Fibroblast of mammary gland (primary cell): Measurements from ENCODE around the gene LCE3B.

Experiments
- DNase-seq: peaks from one replicate; pipeline ENCODE4 v3.0.0-alpha.2; 2010; ENCODE audit warnings: low read depth
- H3K4me3 ChIP-seq: 2 replicates; pipeline ENCODE4 v1.5.1; 2011; ENCODE audit warnings: low read depth, mild to moderate bottlenecking, low read length, moderate library complexity; ENCODE audit not compliant: control insufficient read depth
- CTCF ChIP-seq: conservative IDR thresholded peaks from 2 replicates; pipeline ENCODE4 v1.5.1; 2011; ENCODE audit warnings: low read depth, low read length, inconsistent platforms; ENCODE audit not compliant: control insufficient read depth, insufficient read depth

The LCE3B gene

GRCh38 chr1:152623203-152623844, 9.7 kb downstream of the LCE3B start:
- peak; percentile 11 for TF ChIP-seq CTCF
- DNase-seq: no peak
- H3K4me3 ChIP-seq: no peak overlapping the region

GRCh38 chr1:152626744-152627143, 13.1 kb downstream of the LCE3B start:
- TF ChIP-seq CTCF: no peak
- no peak for DNase-seq
- no peak overlapping the region for H3K4me3 ChIP-seq

GRCh38 chr1:152630596-152630995, 17.0 kb downstream of the LCE3B start:
- no peak overlapping the region for H3K4me3 ChIP-seq
- no peak for TF ChIP-seq CTCF
- no peak for DNase-seq

DNA sequence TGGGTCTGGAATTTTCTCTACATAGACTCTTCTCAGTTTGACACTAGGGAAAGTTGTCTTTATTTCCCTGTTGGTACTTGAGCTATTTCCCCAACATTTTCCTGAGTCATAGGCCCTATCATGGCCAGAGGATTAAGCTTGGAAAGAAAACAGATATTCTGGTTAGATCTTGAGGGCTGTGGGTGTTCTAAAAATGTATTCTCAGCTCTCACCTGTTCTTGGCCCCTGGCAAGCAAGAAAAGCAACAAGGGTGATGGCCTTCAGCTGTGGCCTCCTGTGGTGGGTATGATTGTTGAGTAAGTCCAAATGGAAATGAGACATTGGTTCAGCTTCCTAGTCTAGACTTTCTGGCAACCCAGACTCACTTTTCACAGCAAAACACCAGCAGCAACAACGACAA, 26.7 kb downstream of the LCE3B start:
- TF ChIP-seq CTCF: no peak
- no peak for DNase-seq
- H3K4me3 ChIP-seq: no peak overlapping the region

DNA sequence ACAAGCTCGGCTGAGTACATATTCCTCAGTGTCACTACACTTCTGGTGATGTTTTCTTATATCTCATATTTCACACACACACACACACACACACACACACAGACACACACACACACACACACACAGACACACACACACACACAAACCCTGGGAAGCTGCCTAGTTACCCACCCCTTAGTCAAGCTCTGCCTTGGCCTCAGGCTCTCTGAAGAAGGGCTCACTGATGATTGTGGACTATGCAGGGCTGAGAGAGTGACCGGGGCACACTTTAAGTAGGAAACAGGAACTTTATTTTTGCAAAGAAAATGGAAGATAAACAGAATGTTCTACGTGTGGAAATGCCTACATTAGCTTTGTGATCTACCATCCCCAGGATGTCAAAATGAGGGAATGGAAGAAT, 30.3 kb downstream of the LCE3B start:
- no peak for DNase-seq
- no peak overlapping the region for H3K4me3 ChIP-seq
- no peak for TF ChIP-seq CTCF

DNA sequence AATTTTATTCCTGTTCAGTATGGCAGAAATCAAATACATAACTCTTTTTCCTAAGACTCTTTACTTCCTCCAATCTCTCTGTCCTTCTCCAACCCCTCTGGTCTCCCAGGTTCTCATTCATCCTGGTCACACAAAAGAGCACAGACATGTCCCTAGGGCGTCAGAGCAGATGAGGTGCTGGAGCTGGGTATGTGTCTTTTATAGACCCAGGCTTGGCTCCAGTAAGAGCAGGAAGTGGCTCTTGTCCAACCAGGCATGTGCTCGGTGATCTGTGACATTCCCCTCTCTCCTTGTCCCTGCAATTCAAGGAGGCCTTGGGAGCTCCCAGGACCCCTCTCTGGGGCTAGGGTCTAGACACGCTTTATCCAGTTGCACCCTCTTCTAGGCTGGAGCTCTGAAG, 31.5 kb downstream of the LCE3B start:
- H3K4me3 ChIP-seq: no peak overlapping the region
- no peak for TF ChIP-seq CTCF
- no peak for DNase-seq

DNA sequence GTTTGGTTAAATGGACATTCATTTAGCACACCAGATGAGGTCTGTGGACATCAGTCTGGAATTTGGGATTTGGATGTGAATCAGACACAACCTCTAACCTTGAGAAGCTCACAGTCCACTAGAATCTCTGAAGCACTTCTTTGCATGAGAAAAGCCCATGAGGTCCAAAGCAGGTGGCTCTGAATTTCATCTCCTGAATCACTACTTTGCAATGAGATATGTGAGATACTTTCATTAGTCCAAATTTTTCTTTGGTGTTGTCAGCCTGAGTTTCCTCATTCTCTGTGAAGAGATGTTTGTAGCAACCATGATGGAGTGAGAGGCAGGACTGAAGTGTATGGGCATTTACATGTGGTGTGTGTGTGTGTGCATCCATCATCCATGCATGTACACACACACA, 33.0 kb downstream of the LCE3B start:
- H3K4me3 ChIP-seq: no peak overlapping the region
- peak; percentile 3 for DNase-seq
- no peak for TF ChIP-seq CTCF
